Astrocyte of the hippocampus (primary cell): ENCODE results near the gene EML4.

Experiments used
- DNase-seq: peaks from one replicate; pipeline ENCODE4 v3.0.0; 2011; ENCODE audit warnings: low read depth, low spot score

EML4 gene

DNA sequence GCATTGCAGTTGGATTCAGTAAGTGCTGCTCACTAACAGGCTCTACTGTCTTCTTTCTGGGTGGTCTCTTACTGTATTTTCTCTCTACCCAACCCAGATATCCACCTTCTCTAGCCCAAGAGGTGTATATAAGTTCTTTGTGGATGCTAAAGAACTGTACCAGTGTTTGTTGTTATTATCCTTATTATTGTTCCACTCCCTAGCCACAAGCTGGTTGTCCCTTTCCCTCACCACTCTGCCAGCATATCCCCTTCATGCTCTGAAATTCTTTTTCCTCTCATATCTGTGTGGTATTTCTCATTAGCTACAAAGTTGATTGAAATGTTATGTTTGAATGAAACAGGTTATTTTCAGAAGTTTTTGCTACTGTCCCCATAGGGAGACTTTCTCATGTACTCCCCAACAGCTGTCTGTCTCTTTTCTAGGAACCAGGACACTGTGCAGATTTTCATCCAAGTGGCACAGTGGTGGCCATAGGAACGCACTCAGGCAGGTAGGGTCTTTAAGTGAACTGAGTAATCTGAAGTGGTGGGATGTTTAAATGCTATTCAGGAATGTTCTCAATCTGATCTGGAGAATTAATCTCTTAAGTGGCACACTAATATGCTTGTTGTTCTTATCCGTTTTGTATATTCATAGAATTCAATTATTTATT, 135.0 kb downstream of the EML4 start:
- no peak for DNase-seq

DNA sequence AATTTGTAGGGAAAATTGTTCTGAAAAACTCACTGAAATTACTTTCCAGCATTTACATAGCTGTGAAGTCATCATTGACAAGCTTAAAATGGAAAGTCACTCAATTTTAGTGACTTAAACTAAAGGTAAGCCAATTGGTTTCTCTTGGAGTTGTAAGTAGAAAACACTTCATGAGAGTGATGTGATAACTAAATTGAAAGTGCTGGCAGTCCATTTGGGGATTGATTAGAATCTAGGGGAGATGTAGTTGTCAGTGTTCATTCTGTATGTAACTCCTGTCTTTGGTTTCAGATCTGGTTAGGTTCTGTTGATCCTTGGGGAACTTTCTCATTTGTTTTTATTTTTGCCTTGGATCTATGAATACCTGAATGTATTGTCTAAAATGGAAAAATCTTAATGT, 138.0 kb downstream of the EML4 start:
- DNase-seq, result no peak

DNA sequence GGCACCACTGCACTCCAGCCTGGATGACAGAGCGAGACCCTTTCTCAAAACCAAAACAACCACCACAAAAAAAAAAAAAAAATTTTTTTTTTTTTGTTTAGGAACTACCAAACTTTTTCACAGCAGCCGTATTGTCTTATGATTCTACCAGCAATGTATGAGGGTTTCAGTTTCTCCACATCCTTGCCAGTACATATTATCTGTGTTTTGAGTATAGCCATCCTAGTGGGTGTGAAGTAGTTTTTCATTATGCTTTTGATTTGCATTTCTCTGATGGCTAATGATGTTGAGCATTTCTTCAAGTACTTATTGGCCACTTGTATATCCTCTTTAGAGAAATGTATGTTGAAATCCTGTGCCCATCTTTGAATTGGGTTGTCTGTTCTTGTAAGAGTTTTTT, 140.2 kb downstream of the EML4 start:
- DNase-seq, result no peak

DNA sequence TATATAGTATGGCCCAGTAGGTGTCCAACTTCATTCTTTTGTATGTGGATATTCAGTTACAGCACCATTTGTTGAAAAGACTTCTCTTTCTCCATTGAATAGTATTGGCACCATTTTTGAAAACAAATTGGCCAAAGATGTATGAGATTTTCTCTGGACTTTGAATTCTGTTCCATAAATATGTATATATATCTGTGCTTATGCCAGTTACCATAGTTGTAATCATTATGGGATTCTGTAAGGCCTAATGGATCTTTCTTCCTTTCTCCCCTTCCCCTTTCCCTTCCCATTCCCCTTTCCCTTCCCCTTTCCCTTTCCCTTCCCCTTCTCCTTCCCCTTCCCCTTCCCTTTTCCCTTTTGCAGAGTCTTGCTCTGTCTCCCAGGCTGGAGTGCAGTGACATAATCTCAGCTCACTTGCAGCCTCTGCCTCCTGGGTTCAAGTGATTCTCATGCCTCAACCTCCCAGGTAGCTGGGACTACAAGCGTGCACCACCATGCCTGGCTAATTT, 140.9 kb downstream of the EML4 start:
- DNase-seq, result no peak

DNA sequence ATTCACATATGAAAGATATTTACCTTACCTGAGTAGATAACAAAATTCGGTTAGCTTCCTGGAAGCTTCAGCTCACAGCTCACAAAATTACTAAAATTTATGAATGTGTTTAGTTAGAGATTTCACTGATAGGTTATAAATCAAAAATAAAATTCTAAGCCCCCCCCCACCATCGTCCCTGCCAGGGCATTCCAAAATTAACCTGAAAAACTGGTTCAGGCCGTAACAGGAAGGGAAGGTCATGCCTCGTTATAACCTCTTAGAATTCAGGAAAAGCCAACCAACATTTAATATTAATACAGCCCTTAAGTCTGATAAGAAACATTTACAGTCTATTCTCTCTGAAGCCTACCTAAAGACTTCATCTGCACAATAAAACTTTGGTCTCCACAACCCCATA, 143.0 kb downstream of the EML4 start:
- DNase-seq, result no peak

DNA sequence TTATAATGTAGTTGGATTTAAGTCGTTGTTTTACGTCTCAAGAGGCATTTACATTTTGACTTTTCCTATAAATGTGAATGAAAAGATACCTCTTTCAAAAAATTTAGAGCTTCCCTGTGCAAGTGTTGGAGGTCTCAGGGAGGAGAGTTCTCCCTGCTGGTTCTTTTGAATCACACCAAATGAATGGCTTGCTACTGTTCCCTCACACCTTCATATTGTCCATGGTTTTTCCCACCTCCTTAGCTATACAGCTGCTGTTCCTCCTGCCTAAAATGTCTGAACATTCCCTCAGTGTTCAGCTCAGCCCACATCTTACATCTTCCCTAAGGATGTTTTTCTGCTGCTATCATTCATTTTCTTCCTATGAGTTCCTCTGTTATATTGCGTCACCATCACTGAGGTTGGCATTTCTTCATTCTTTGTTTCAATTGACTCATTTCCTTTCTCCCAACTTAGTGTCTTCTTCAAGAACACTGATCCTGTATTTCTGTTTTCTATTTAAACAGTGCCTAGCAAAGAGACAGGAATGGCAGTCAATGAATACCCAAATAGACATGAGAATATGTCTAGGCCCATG, 145.8 kb downstream of the EML4 start:
- peak; percentile 57 for DNase-seq

DNA sequence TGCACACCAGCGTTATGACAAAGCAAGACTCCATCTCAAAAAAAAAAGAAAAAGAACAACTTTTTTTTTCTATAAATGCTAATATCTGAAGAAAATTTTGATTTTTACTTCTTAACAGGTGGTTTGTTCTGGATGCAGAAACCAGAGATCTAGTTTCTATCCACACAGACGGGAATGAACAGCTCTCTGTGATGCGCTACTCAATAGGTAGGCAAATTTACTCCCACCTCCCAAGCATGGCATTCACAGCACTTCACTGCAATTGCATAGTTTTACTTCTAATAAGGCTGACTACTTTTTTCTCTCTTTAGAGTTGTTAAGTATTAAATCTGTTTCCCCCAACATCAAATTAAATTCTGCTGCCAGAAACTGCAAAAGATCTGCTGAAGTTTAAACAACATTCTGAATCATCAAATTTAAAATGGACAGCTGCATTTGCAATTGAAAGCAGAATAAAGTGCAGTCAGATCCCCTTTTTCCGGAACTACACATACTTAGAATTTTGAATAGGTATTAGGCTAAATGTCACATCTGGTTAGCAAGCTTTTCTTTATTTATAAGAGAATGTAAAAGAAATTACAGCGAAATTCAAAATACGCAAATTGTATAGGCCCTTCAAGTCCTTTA, 146.8 kb downstream of the EML4 start:
- DNase-seq, result no peak

DNA sequence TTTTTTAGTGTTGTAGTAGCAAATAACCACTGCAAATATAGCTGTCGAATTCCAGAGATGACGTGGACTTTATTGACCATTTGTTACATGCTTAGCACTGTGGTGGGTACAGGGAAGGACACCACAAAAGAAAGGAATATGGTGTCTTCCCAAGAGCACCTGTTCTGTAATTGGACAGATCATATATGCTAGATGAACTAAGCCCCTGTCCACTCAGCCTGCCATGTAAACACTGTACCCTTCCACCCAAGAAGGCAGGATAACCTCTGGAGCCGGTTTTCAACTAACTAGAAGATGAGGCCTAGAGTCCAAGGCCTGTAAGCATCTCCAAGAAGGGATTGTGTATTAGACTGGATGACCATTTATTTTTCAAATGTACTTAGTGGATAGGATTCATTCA, 147.8 kb downstream of the EML4 start:
- DNase-seq, result no peak

DNA sequence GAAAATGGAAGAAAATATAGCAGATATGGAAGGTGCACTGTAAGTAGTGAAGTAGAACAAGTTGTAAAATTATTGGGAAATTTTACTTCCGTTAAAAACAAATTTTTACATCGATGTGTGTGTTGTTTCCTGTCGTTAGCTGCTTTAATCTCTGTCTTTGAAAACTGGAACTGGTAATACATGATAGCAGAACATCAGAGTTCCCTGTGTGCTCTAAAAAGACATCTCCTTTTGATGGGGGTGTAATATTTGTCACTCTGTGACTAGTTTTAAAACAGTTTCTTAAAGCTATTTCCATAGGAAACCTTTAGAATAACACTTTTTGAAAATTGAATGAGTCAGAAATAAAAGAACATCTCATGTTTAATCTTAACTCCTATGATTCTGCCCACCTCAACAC, 148.3 kb downstream of the EML4 start:
- no peak for DNase-seq

DNA sequence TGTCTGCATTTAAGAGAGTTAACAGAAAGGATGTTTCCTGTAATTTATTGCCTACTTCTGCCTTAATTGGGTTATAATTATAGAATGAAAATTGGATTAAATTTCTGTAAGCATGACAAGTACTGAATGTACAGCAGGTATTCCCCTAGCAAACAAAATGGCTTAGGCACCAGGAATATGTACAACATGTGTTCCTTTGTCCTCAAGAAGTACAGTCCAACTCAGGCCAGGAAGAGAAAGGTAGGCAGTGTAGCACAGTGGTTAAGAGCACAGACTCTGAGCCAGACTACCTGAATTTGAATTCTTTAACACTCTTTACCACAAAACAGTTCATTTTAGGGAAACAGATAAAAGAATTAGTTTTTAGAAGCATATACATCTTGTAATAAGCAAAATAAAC, 148.8 kb downstream of the EML4 start:
- DNase-seq, result no peak

DNA sequence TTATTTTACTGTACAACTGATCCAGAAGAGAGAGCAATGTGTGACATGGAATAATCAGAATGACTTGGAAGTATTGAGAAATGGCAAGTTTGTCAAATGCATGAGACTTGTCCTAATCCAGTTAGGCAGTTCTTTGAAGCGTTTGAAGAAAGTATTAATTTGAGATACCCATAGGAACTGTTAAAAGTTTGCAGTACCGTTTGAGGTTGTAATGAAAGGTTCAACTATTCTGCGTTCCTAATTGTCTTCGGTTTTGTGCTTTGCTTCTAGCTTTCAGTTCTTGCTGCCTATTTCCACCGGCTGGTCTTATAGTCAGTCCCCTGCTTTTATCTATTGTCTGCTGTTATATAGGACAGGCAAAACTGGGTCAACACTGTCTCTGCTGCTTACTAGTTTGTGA, 150.1 kb downstream of the EML4 start:
- no peak for DNase-seq

DNA sequence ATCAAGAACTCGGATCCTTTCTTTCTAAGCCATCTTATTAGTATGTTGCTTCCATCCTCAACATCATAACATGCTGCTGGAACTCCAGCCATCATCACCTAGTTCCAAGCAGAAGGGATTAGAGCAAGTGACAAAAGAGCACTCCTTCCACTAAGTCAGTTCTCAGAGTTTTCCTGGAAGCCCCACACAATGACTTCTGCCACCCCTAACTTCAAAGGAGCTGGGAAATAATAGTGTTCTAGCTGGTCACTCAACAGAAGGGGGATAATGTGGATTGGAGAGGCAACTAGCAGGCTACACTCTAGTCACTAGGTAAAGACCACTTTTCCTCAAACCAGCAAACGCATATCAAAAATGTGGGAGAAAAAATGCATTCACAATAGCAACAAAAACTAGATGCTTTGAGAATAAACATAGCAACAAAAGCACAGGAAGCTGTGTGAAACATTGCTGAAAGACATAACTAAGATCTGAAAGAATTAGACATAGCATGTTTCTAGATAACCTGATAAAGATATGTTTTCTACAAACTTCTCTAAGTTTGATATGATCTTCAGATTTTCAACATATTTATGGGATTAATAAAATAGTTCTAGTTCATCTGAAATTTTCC, 152.4 kb downstream of the EML4 start:
- DNase-seq, result no peak

DNA sequence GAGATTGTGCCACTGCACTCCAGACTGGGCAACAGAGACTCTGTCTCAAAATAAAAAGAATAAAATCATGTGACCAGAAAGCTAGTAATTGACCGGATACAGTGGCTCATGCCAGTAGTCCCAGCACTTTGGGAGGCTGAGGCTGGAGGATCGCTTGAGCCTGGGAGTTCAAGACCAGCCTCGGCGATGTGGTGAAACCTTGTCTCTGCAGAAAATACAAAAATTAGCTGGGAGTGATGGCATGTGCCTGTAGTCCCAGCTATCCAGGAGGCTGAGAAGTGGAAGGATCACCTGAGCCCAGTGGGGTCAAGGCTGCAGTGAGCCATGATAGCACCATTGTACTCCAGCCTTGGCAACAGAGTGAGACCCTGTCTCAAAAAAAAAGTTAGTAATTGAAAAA, 155.1 kb downstream of the EML4 start:
- DNase-seq, result no peak

DNA sequence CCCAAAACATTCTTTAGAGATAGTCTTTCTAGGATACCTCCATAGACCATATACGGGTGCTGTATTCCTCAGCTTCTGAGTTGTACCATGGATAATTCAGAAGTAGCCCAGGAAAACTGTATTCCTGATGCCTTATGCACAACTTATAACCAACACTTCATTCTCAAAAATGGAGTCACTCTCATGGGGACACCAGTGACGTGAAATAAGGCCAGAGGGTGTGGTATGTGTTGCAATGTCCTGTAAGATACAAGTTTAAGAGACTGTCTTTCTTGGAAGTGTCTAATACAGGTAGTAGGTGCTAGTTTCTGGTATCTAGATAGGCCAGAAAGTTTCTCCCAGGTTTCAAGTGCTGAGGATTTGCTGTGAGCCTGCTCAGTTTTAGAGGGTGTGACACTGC, 155.8 kb downstream of the EML4 start:
- DNase-seq, result no peak

DNA sequence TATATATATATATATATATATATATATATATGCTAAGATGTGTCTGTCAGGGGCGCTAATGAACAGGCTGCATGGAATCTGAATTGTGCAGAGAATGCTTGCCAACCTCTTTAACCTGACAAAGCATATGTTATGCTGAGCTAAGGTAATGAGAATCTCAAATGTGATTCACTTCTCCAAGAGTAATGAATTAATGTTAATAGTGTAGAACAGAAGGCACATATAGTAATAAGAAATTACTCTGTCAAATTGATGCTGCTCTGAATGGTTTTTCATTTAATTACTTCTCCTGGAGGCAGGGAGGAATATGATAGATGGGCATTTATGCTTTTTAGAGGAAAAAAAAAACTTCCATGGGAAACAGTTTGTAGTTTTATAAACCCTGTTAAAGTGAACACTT, 156.5 kb downstream of the EML4 start:
- no peak for DNase-seq

DNA sequence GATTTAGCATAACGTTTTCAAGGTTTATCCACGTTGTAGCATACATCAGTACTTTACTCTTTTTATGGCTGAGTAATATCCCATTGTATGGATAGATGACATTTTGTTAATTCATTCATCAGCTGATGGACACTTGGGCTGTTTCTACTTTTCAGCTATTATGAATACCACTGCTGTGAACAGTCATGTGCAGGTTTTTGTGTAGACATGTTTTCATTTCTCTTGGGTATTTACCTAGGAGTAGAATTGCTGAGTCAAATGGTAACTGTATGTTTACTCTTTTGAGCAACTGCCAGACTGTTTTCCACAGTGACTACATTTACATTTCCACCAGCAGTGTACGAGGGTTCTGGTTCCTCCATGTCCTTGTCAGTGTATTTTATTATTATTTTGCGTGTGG, 158.0 kb downstream of the EML4 start:
- no peak for DNase-seq

DNA sequence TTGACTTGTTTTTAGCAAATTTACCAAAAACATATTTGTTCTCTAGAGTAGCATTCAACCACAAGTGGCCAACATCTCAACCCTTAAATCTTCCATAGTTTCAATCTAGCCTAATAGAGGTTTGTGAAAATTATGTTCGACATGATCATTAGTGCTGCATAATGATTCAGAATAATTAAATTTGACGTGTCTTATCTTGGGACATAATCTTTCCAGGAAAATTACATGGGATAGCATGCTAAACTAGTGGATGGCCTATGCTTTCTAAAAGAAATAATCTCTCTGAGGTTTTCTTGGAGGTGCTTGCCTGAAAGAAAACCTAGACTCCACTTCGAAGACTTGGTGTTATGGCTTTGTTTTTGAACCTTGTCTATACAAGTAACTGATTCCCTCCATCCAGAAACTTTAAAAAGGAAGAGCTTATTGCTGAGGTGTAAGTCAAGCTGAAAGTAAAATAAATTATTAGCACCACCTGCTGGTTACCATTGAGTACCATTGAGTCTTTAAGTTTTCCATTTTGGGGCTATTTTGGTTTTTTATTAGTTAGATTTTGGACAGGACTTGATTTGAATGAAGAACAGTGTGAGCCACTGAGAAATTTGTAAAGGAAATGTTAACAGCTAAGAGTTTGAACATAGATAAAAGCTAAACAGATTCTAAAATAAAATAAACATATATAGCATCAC, 159.1 kb downstream of the EML4 start:
- peak; percentile 44 for DNase-seq

DNA sequence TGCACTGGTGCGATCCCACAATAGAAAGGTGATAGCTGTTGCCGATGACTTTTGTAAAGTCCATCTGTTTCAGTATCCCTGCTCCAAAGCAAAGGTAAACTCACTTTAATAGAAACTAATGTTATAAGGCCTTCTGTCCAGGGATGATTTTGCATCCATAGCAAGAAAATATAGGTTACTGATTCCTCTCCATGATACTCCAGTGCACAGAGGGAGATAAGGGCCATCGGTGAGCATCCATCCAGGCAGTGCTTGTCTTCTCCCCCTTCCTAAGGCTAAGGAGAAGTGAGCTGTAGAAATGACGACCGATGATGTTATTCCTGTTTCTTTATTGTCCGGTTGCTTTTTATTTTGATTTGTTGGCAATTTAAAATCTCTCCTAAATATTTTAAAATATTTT, 159.8 kb downstream of the EML4 start:
- DNase-seq, result no peak

DNA sequence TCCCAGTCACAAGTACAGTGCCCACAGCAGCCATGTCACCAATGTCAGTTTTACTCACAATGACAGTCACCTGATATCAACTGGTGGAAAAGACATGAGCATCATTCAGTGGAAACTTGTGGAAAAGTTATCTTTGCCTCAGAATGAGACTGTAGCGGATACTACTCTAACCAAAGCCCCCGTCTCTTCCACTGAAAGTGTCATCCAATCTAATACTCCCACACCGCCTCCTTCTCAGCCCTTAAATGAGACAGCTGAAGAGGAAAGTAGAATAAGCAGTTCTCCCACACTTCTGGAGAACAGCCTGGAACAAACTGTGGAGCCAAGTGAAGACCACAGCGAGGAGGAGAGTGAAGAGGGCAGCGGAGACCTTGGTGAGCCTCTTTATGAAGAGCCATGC, 160.6 kb downstream of the EML4 start:
- DNase-seq, result no peak

DNA sequence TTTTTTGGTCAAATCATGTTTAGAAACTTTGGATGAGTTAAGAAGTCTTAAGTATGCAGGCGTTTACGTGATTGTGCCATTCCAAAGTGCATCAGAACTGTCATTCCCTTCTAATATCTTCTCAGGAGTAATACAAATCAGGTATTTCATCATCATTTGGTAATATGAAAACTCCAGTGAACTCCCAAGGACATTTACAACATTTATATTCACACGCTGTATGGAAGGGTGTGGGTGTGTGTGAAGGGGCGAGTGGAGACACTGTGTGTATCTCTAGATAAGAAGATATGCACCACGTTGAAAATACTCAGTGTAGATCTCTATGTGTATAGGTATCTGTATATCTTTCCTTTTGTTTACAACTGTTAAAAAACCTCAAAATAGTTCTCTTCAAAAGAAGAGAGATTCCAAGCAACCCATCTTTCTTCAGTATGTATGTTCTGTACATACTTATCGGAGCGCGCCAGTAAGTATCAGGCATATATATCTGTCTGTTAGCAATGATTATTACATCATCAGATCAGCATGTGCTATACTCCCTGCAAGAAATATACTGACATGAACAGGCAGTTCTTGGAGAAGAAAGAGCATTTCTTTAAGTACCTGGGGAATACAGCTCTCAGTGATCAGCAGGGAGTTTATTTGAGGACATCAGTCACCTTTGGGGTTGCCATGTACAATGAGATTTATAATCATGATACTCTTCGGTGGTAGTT, 162.6 kb downstream of the EML4 start:
- no peak for DNase-seq

DNA sequence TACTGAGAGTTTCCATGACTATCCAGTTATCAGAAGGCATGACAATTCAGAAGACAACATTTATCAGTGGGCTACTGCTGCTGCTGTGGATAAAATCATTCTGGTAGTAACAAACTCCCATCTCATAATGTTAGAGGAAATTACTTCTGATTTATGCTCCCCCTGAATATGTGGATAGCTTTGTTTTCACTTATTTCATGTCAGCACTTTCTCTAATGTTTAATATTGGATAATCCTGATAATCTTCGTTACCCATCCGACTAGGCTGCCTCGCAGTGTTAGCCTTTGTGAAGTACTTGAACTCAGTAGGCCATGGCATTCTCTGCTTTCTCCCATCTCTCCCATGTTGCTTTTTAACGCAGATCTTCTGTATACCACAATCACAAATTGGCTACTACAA, 163.4 kb downstream of the EML4 start:
- DNase-seq, result no peak

DNA sequence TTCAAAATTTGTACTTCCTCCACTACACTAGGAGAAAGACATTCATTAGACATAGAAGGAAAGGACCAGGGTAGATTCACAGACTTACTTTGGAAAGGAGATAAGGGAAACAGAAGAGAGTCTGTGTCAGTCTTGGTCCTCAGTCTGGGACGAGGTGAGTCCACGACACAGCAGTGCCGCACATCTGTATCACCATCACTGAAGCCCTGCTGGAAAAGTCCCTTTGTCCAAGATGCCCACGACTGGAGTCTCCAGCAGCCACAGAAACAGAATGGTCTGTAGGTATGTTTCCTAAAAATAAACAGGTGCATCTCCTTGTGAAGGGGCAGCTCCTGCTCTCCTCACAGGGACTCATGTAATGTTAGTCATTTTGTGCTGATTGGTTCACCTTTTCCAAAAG, 164.4 kb downstream of the EML4 start:
- DNase-seq, result no peak
